Kidney (tissue), 14 donors: ENCODE results near the gene PRSS36. TPM values are rescaled to one million over a fixed set of nuclear protein-coding genes. Genes with fewer than 3 reads are reported as not detected.
A peak's percentile ranks its signal among the peaks of the same experiment; 100 is the strongest.

Experiments
- DNase-seq, 5 donors: peaks; one replicate each; pipeline ENCODE4 v3.0.0-alpha.2; 2013 to 2020
- FAIRE-seq: peaks from 2 replicates; lab custom pipeline; 2012; peaks lifted over from hg19 to GRCh38; lab: Jason Lieb, UNC
- H3K27ac ChIP-seq, 2 donors: one replicate each; pipeline ENCODE4 v1.7.0; 2013; ENCODE audit warnings: low read depth in 2 of 2, low read length in 2 of 2, inconsistent platforms in 1 of 2
- H3K27me3 ChIP-seq: one replicate; pipeline ENCODE4 v1.7.1; 2013; ENCODE audit warnings: low read length, inconsistent platforms; ENCODE audit not compliant: control insufficient read depth, insufficient read depth
- H3K36me3 ChIP-seq, 3 donors: one replicate each; pipeline versions ENCODE4 v1.7.0 to v1.7.1; 2013; ENCODE audit warnings: low read length in 3 of 3, control low read depth in 1 of 3, inconsistent platforms in 1 of 3; ENCODE audit not compliant: insufficient read depth in 3 of 3, control insufficient read depth in 2 of 3
- H3K4me1 ChIP-seq, 3 donors: one replicate each; pipeline versions ENCODE4 v1.7.0 to v1.7.1; 2013; ENCODE audit warnings: low read length in 3 of 3, inconsistent platforms in 1 of 3, low read depth in 1 of 3; ENCODE audit not compliant: control insufficient read depth in 2 of 3, insufficient read depth in 2 of 3
- H3K4me3 ChIP-seq, 3 donors: one replicate each; pipeline versions ENCODE4 v1.7.0 to v1.8.1; 2013; ENCODE audit warnings: low read length in 3 of 3, control low read depth in 1 of 3, inconsistent platforms in 1 of 3
- H3K9ac ChIP-seq, 3 donors: one replicate each; pipeline versions ENCODE4 v1.7.0 to v1.7.1; 2013; ENCODE audit warnings: low read length in 3 of 3, control low read depth in 1 of 3, inconsistent platforms in 1 of 3
- H3K9me3 ChIP-seq, 3 donors: one replicate each; pipeline versions ENCODE4 v1.7.0 to v1.7.1; 2013; ENCODE audit warnings: low read length in 3 of 3, control low read depth in 1 of 3, inconsistent platforms in 1 of 3; ENCODE audit not compliant: control insufficient read depth in 2 of 3, insufficient read depth in 1 of 3
- intact Hi-C: fragments of 100-400 bp; cut with DNase I; formaldehyde crosslinking; loops from one replicate; pipeline ENCODE4 v1.11.1; 2022
- polyA plus RNA-seq: library from polyadenylated mRNA; stranded (reverse); fragments of 350-450 nt; fragmentation: Illumina TruSeq; extraction: RNeasy Lipid Tissue Mini Kit (QIAGEN cat#74804); gene quantifications from one replicate; pipeline ENCODE4 v1.2.3, GENCODE V29; 2014; ENCODE audit warnings: low read depth, low replicate concordance; ENCODE audit not compliant: insufficient read depth
- total RNA-seq: library from RNA; stranded (reverse); fragmentation: NEBNext Ultra II Directional; extraction: Animal tissue kit (Norgen Biotek cat#: 25700); gene quantifications from one replicate; pipeline ENCODE4 v1.2.1, GENCODE V29; 2021
- TF ChIP-seq, protein P1 (sequence below): IDR thresholded peaks from 3 replicates; pipeline ENCODE4 v1.5.1; 2012; ENCODE audit warnings: mild to moderate bottlenecking, moderate library complexity, borderline replicate concordance; ENCODE audit not compliant: insufficient read depth; ENCODE audit errors: extremely low read depth
- donor health status: control.
- donor health status: control.
- donor health status: control.
- donor health status: control.
- donor health status: control.
- donor health status: DM: yes; HTN: yes; CAD: no.
- donor health status: Normal renal cell carcinoma (clear cell type).

PRSS36 gene
- total and polyA plus RNA-seq, 2 donors from 2014 or later = 1.7 to 4.1 TPM

DNA sequence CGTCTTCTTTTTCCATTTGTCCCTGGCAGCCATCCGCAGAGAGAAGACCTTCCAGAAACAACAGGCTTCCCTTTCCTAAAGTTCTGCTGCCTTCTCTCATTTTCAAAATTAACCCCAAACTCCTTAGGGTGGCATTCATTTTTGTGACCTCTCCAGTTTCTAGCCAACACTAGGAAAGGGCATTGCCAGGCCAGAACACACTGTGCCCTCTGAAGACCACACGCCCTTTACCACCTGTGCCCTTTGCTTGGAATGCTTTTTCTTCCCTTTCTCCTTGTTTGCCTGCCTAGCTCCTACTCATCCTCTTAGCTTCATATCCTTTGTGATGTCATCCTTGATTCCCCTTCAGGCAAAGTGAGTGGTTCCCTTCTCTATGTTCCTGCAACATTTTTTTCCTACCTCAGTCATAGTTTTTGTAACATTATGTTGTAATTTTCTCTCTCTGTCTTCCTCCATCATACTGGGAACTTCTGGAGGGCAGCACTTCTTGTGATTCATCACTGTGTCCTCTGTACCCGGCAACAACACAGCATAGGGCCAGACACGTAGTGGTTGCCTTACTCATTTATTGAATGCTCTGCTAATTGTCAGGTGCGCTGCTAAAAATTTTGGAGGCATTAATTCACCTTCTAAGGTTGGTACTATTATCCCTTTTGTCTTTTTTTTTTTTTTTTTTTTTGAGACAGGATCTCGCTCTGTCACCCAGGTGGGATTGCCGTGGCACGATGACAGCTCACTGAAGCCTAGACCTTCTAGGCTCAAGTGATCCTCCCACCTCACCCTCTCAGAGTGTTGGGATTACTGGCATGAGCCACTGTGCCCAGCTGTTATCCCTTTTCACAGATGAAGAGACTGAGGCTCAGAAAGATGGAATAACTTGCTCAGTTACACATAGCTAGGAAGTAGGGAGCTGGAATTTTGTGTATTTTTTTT, 31.4 kb downstream of the PRSS36 start:
- DNase-seq (no peak), FAIRE-seq (no peak)

DNA sequence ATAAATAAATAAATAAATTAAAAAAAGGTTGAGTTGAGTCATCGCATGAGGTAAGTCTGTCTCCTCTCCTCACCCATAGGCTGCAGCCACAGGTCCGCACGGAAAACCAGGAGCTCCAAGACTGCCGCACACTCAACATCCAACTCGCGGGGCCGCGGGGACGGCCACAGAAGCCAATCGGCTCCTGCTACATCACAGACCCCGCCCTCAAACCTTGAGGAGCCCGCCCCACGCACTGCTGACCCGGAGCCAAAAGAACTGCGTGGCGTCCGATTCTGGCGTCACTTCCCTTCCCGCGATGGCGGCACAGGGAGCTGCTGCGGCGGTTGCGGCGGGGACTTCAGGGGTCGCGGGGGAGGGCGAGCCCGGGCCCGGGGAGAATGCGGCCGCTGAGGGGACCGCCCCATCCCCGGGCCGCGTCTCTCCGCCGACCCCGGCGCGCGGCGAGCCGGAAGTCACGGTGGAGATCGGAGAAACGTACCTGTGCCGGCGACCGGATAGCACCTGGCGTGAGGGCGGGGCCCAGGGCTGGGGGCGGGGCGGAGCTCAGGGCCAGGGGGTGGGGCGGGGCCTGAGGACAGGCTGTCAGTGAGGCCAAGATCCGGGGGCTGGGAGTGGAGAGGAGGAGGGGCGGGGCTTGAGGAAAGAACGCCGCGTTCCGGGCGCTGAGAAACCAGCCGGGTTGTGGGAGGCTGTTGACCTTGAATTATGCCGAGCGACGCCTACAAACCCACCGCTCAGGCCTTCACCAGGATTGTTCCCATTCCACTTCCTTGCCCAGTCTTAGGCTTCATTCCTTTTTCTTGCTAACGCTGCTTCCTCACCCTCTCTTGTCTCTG, 32.3 kb downstream of the PRSS36 start, which contains the start of gene KAT8:
KAT8 (plus strand) TSS at position 281 of the 839 bp plus-strand sequence; CDS start at position 299, 18 bp downstream.
- FAIRE-seq (peak; percentile 92), DNase-seq (peak; percentile 99)
- Histone ChIP-seq H3K9me3 (no peaks in the 10 kb centered on the region), H3K36me3 (peaks cover 5 to 21% (median 14%) of the 10 kb centered on the region in 3 donors), H3K4me3 (peak within 1 kb of the TSS; percentile 80 to 85 (median 81)), H3K27me3 (no peaks in the 10 kb centered on the region), H3K27ac (peak within 1 kb of the TSS; percentile 96), H3K4me1 (peaks cover 4 to 21% (median 16%) of the 10 kb centered on the region in 3 donors), H3K9ac (peak within 1 kb of the TSS; percentile 57 to 91 (median 69))
- intact Hi-C loops = no loop called here
- TF ChIP-seq, protein P1, sequence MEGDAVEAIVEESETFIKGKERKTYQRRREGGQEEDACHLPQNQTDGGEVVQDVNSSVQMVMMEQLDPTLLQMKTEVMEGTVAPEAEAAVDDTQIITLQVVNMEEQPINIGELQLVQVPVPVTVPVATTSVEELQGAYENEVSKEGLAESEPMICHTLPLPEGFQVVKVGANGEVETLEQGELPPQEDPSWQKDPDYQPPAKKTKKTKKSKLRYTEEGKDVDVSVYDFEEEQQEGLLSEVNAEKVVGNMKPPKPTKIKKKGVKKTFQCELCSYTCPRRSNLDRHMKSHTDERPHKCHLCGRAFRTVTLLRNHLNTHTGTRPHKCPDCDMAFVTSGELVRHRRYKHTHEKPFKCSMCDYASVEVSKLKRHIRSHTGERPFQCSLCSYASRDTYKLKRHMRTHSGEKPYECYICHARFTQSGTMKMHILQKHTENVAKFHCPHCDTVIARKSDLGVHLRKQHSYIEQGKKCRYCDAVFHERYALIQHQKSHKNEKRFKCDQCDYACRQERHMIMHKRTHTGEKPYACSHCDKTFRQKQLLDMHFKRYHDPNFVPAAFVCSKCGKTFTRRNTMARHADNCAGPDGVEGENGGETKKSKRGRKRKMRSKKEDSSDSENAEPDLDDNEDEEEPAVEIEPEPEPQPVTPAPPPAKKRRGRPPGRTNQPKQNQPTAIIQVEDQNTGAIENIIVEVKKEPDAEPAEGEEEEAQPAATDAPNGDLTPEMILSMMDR = no peak

More for the DNA sequence above, 31.4 kb downstream of the PRSS36 start:
- Histone ChIP-seq H3K9ac (peak overlapping the region; percentile 57 to 91 (median 69)), H3K27me3 (no peaks in the 10 kb centered on the region), H3K36me3 (peaks cover 5 to 19% (median 14%) of the 10 kb centered on the region in 3 donors), H3K27ac (peak overlapping the region; percentile 96), H3K4me3 (peak overlapping the region; percentile 76 to 85 (median 81)), H3K4me1 (peaks cover 4 to 13% (median 11%) of the 10 kb centered on the region in 3 donors), H3K9me3 (no peaks in the 10 kb centered on the region)
- TF ChIP-seq, protein P1 = no peak
- intact Hi-C loops = no loop called here

DNA sequence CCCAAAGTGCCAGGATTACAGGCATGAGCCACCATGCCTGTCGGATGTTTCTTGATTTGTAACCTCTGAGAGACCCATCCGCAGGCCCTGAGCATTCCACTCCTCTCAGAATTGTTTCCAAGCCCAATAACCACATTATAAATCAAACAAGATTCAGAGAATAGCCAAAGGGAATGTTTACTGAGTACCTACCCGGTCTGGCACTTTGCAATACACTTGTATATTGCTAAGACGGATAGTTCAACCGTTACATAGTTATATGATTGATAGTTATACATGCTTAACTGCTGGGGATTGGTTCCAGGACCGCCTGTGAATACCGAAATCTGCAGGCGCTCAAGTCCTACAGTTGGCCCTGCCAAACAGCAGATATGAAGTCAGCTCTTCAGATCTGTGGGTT, 35.4 kb downstream of the PRSS36 start:
- Histone ChIP-seq H3K27ac (peak overlapping the region in 1 of 2 donors; percentile 1), H3K4me3 (no peak overlapping the region)
- no peak for FAIRE-seq

More for the DNA sequence above, 35.4 kb downstream of the PRSS36 start:
- H3K9me3 ChIP-seq = no peaks in the 10 kb centered on the region
- no peaks in the 10 kb centered on the region for H3K27me3 ChIP-seq
- peaks cover 0 to 18% (median 8%) of the 10 kb centered on the region in 3 donors for H3K36me3 ChIP-seq
- TF ChIP-seq, protein P1 = no peak
- peaks cover 4 to 21% (median 16%) of the 10 kb centered on the region in 3 donors for H3K4me1 ChIP-seq
- intact Hi-C loops = no loop called here
- no peak overlapping the region for H3K9ac ChIP-seq
- no peak for DNase-seq
